ENCODE results near the gene SNRPA.

SNRPA gene

DNA sequence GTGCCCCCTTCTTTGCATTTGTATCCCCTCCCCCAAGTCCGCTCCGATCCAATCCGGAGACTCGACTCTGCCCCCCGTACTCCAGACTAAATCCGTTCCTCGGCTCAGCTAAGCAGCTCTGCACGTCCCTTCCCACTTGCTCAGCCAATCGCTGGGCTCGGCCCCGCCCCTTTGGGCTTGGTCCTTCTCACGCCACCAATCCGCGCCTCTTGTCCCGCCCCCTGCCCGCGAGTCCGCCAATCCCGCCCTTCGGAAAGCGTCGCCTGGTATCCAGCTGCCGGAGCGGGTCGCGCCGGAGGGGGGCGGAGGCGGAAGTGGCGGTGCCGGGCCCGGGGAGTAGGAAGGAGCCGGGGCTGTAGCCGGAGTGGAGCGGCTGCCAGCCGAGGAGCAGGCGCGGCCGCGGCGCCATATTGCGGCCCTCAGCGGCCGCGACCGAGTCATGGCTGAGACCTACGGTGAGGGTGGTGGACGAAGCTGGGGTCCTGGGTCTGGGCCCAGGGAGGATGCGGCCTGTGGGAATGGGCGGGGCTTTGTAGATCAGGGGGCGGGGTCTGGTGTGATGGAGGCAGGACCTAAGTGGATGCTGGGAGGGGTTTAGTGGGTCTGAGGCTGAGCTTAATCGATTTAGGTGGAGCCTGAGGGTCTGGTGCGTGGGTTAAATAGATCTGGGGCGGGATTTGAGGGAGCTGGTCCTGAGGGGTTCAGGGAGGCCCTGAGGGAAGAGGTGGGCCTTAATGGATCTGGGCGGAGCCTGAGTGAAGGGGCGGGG, 27.1 kb downstream of the SNRPA start, which contains the start of gene RAB4B:
Gene RAB4B, plus strand, starts transcription at position 311 of the 769 bp plus-strand sequence. Its CDS starts 129 bp downstream, at position 440.
- Histone ChIP-seq H3K36me3 (ENCODE audit: control insufficient read depth in 2 of 2, insufficient read depth in 1 of 2, low read length in 2 of 2) (peaks cover 0 to 18% of the 10 kb centered on the region in 2 experiments; a peak in 1 of 3 replicates), H3K4me1 (ENCODE audit: control insufficient read depth, insufficient read depth, low read length) (peaks cover 13% of the 10 kb centered on the region), H3K9me3 (ENCODE audit: control insufficient read depth, insufficient read depth, low read depth, low read length) (no peaks in the 10 kb centered on the region), H3K4me3 (ENCODE audit: low read depth, low read length) (peak within 1 kb of the TSS; percentile 68), H3K27ac (ENCODE audit: extremely low read depth, low read depth, low read length) (peak within 1 kb of the TSS; percentile 95)
- POLR2A ChIA-PET: interaction anchor here (0.6 to 3.2 kb wide), 45 partner anchors 9 to 1779 kb away, joined by 3 to 180 read pairs (median 6); partner anchors contain the start of genes ACTMAP, B9D2, COQ8B and EGLN2
- CTCF ChIA-PET: interaction anchor here (0.6 to 6.4 kb wide), 34 partner anchors 8 to 638 kb away, joined by 3 to 61 read pairs (median 4); partner anchors contain the start of genes EGLN2 and LTBP4
- TF ChIP-seq ZBTB21 (tag by site-specific recombination; IDR thresholded peaks at IDR 0.05) (peak; percentile 27), ZNF214 (tag by site-specific recombination; IDR thresholded peaks at IDR 0.05; ENCODE audit: borderline replicate concordance) (no peak), ZEB2 (tag by site-specific recombination; IDR thresholded peaks at IDR 0.05) (peak; percentile 93), KLF9 (tag by site-specific recombination; IDR thresholded peaks at IDR 0.05; ENCODE audit: low read depth) (peak; percentile 93), ZFP69B (tag by site-specific recombination; IDR thresholded peaks at IDR 0.05) (peak; percentile 85; the same call in 1 of the 2 replicates), ZFHX2 (tag by site-specific recombination; conservative IDR thresholded peaks at IDR 0.05) (peak; percentile 78), ZXDB (tag by site-specific recombination; IDR thresholded peaks at IDR 0.05) (peak; percentile 62; the same call in 1 of the 2 replicates), SCRT2 (tag by site-specific recombination; IDR thresholded peaks at IDR 0.05) (no peak), SP7 (tag by site-specific recombination; IDR thresholded peaks at IDR 0.05) (peak; percentile 61), ZNF544 (tag by site-specific recombination; IDR thresholded peaks at IDR 0.05) (no peak), ZNF629 (tag by site-specific recombination; IDR thresholded peaks at IDR 0.05) (peak; percentile 38), HOXA7 (CRISPR knock-in tag; IDR thresholded peaks at IDR 0.05; ENCODE audit: borderline replicate concordance) (no peak), KLF8 (tag by site-specific recombination; IDR thresholded peaks at IDR 0.05) (peak; percentile 95; the same call in 1 of the 2 replicates), ZNF341 (tag by site-specific recombination; IDR thresholded peaks at IDR 0.05; ENCODE audit: low read depth) (peak; percentile 97), ZIC2 (tag by site-specific recombination; IDR thresholded peaks at IDR 0.05) (peak; percentile 87), ZBTB48 (tag by site-specific recombination; IDR thresholded peaks at IDR 0.05) (no peak), TRIM28 (IDR thresholded peaks at IDR 0.05; ENCODE audit: borderline replicate concordance, low read length) (no peak)
- TF ChIP-seq, protein P1, sequence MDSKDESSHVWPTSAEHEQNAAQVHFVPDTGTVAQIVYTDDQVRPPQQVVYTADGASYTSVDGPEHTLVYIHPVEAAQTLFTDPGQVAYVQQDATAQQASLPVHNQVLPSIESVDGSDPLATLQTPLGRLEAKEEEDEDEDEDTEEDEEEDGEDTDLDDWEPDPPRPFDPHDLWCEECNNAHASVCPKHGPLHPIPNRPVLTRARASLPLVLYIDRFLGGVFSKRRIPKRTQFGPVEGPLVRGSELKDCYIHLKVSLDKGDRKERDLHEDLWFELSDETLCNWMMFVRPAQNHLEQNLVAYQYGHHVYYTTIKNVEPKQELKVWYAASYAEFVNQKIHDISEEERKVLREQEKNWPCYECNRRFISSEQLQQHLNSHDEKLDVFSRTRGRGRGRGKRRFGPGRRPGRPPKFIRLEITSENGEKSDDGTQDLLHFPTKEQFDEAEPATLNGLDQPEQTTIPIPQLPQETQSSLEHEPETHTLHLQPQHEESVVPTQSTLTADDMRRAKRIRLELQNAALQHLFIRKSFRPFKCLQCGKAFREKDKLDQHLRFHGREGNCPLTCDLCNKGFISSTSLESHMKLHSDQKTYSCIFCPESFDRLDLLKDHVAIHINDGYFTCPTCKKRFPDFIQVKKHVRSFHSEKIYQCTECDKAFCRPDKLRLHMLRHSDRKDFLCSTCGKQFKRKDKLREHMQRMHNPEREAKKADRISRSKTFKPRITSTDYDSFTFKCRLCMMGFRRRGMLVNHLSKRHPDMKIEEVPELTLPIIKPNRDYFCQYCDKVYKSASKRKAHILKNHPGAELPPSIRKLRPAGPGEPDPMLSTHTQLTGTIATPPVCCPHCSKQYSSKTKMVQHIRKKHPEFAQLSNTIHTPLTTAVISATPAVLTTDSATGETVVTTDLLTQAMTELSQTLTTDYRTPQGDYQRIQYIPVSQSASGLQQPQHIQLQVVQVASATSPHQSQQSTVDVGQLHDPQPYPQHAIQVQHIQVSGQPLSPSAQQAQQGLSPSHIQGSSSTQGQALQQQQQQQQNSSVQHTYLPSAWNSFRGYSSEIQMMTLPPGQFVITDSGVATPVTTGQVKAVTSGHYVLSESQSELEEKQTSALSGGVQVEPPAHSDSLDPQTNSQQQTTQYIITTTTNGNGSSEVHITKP (tag by site-specific recombination; IDR thresholded peaks at IDR 0.05): peak; percentile 44
- TF ChIP-seq, protein P2, sequence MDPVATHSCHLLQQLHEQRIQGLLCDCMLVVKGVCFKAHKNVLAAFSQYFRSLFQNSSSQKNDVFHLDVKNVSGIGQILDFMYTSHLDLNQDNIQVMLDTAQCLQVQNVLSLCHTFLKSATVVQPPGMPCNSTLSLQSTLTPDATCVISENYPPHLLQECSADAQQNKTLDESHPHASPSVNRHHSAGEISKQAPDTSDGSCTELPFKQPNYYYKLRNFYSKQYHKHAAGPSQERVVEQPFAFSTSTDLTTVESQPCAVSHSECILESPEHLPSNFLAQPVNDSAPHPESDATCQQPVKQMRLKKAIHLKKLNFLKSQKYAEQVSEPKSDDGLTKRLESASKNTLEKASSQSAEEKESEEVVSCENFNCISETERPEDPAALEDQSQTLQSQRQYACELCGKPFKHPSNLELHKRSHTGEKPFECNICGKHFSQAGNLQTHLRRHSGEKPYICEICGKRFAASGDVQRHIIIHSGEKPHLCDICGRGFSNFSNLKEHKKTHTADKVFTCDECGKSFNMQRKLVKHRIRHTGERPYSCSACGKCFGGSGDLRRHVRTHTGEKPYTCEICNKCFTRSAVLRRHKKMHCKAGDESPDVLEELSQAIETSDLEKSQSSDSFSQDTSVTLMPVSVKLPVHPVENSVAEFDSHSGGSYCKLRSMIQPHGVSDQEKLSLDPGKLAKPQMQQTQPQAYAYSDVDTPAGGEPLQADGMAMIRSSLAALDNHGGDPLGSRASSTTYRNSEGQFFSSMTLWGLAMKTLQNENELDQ (tag by site-specific recombination; IDR thresholded peaks at IDR 0.05; ENCODE audit: low read depth): no peak
- TF ChIP-seq, protein P3, sequence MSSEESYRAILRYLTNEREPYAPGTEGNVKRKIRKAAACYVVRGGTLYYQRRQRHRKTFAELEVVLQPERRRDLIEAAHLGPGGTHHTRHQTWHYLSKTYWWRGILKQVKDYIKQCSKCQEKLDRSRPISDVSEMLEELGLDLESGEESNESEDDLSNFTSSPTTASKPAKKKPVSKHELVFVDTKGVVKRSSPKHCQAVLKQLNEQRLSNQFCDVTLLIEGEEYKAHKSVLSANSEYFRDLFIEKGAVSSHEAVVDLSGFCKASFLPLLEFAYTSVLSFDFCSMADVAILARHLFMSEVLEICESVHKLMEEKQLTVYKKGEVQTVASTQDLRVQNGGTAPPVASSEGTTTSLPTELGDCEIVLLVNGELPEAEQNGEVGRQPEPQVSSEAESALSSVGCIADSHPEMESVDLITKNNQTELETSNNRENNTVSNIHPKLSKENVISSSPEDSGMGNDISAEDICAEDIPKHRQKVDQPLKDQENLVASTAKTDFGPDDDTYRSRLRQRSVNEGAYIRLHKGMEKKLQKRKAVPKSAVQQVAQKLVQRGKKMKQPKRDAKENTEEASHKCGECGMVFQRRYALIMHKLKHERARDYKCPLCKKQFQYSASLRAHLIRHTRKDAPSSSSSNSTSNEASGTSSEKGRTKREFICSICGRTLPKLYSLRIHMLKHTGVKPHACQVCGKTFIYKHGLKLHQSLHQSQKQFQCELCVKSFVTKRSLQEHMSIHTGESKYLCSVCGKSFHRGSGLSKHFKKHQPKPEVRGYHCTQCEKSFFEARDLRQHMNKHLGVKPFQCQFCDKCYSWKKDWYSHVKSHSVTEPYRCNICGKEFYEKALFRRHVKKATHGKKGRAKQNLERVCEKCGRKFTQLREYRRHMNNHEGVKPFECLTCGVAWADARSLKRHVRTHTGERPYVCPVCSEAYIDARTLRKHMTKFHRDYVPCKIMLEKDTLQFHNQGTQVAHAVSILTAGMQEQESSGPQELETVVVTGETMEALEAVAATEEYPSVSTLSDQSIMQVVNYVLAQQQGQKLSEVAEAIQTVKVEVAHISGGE (tag by site-specific recombination; conservative IDR thresholded peaks at IDR 0.05; ENCODE audit: low read depth): peak; percentile 87
- TF ChIP-seq, protein P4, sequence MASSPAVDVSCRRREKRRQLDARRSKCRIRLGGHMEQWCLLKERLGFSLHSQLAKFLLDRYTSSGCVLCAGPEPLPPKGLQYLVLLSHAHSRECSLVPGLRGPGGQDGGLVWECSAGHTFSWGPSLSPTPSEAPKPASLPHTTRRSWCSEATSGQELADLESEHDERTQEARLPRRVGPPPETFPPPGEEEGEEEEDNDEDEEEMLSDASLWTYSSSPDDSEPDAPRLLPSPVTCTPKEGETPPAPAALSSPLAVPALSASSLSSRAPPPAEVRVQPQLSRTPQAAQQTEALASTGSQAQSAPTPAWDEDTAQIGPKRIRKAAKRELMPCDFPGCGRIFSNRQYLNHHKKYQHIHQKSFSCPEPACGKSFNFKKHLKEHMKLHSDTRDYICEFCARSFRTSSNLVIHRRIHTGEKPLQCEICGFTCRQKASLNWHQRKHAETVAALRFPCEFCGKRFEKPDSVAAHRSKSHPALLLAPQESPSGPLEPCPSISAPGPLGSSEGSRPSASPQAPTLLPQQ (tag by site-specific recombination; IDR thresholded peaks at IDR 0.05): peak; percentile 89
- TF ChIP-seq, protein P5, sequence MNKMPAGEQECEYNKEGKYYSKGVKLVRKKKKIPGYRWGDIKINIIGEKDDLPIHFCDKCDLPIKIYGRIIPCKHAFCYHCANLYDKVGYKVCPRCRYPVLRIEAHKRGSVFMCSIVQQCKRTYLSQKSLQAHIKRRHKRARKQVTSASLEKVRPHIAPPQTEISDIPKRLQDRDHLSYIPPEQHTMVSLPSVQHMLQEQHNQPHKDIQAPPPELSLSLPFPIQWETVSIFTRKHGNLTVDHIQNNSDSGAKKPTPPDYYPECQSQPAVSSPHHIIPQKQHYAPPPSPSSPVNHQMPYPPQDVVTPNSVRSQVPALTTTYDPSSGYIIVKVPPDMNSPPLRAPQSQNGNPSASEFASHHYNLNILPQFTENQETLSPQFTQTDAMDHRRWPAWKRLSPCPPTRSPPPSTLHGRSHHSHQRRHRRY (tag by site-specific recombination; IDR thresholded peaks at IDR 0.05): no peak
- TF ChIP-seq, protein P6, sequence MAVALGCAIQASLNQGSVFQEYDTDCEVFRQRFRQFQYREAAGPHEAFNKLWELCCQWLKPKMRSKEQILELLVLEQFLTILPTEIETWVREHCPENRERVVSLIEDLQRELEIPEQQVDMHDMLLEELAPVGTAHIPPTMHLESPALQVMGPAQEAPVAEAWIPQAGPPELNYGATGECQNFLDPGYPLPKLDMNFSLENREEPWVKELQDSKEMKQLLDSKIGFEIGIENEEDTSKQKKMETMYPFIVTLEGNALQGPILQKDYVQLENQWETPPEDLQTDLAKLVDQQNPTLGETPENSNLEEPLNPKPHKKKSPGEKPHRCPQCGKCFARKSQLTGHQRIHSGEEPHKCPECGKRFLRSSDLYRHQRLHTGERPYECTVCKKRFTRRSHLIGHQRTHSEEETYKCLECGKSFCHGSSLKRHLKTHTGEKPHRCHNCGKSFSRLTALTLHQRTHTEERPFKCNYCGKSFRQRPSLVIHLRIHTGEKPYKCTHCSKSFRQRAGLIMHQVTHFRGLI (tag by site-specific recombination; IDR thresholded peaks at IDR 0.05): peak; percentile 19; the same call in 1 of the 2 replicates
